Fibroblast of lung (primary cell): ENCODE measurements around the gene BIRC7.

ENCODE experiments used
- CTCF ChIP-seq, 2 donors: IDR thresholded peaks in 1 of 2; conservative IDR thresholded peaks in 1 of 2; 1 replicate in 1 of 2; 2 replicates in 1 of 2; pipeline ENCODE4 v1.5.1; 2011 to 2012; ENCODE audit warnings: low read length in 2 of 2, control low read depth in 1 of 2, inconsistent platforms in 1 of 2, low read depth in 1 of 2, mild to moderate bottlenecking in 1 of 2
- EZH2 ChIP-seq: IDR thresholded peaks from 2 replicates; pipeline ENCODE4 v1.5.1; 2012; ENCODE audit warnings: low read length, control low read depth, mild to moderate bottlenecking; ENCODE audit errors: missing control alignments

DNA sequence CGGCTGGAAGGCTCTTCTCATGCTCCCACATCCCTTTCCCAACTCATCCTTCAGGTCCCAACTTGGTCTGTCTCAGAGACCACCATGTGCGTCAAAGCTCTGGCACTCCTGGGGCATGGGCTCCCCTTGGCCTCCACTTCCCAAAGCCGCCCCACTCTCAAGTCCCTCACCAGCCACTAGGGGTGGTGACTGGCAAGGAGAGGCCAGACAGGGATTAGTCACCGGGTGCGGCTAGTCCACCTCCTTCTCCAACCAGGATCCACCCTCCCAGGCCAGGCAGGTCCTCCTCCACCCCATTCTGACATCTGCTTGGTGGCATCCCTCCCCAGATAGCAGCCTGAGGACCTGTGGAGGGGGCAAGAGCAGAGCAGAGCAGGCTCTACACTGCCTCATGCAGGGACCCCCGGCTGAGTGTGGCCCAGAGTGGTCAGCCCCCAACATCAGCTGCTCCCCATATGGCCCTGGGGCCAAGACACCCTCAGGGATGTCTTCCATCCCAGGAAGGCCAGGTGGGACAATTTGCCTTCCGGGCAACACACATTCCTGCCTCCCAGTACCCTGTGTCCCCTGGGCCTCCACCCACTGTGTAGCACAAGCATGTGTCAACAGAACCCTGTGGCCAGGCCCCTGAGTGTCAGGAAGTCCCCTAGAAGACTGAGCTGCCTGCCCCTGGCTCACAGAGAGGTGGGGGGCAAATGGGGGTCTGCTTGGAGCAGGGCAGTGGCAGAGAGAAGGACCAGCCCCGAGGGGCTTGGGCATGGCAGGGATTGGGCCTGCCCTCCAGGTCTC, 49.0 kb upstream of the BIRC7 start:
- TF ChIP-seq CTCF (conservative IDR thresholded peaks at IDR 0.05 in 1 of 2, IDR thresholded peaks at IDR 0.05 in 1 of 2; ENCODE audit: low read depth in 1 of 2, low read length in 2 of 2) (no peak), EZH2 (no peak)
